Parathyroid adenoma (tissue), 2 donors: ENCODE measurements around the gene STT3A.

Experiments
- H2AFZ ChIP-seq: fragments of 300-600 bp; sonication (generic); one replicate; pipeline ENCODE4 v1.7.0; 2017; ENCODE audit warnings: antibody characterized with exemption, mild to moderate bottlenecking
- H3K27ac ChIP-seq: fragments of 300-600 bp; sonication (generic); one replicate; pipeline ENCODE4 v1.7.0; 2017
- H3K27me3 ChIP-seq: fragments of 300-600 bp; sonication (generic); one replicate; pipeline ENCODE4 v1.7.0; 2017; ENCODE audit warnings: low read length; ENCODE audit not compliant: control insufficient read depth, insufficient read depth
- H3K36me3 ChIP-seq: fragments of 300-600 bp; sonication (generic); one replicate; pipeline ENCODE4 v1.7.0; 2017; ENCODE audit warnings: low read length; ENCODE audit not compliant: control insufficient read depth, insufficient read depth
- H3K4me1 ChIP-seq: fragments of 300-600 bp; sonication (generic); one replicate; pipeline ENCODE4 v1.7.0; 2017; ENCODE audit warnings: control low read depth
- H3K4me2 ChIP-seq: fragments of 300-600 bp; sonication (generic); one replicate; pipeline ENCODE4 v1.7.0; 2017; ENCODE audit warnings: low read length
- H3K4me3 ChIP-seq: fragments of 300-600 bp; sonication (generic); one replicate; pipeline ENCODE4 v1.7.0; 2017; ENCODE audit warnings: low read depth, low read length
- H3K79me2 ChIP-seq: fragments of 300-600 bp; sonication (generic); one replicate; pipeline ENCODE4 v1.7.0; 2017; ENCODE audit warnings: control low read depth
- H3K9ac ChIP-seq: fragments of 300-600 bp; sonication (generic); one replicate; pipeline ENCODE4 v1.7.0; 2017; ENCODE audit warnings: mild to moderate bottlenecking
- H3K9me3 ChIP-seq: fragments of 300-600 bp; sonication (generic); one replicate; pipeline ENCODE4 v1.7.0; 2017; ENCODE audit warnings: low read length; ENCODE audit not compliant: control insufficient read depth
- TF ChIP-seq, protein P1 (sequence below): fragments of 300-600 bp; sonication (generic); IDR thresholded peaks from one replicate; pipeline ENCODE4 v1.7.0; 2017; ENCODE audit warnings: antibody characterized with exemption, mild to moderate bottlenecking
- donor health status: primary hyperparathyroidism.

STT3A gene

DNA sequence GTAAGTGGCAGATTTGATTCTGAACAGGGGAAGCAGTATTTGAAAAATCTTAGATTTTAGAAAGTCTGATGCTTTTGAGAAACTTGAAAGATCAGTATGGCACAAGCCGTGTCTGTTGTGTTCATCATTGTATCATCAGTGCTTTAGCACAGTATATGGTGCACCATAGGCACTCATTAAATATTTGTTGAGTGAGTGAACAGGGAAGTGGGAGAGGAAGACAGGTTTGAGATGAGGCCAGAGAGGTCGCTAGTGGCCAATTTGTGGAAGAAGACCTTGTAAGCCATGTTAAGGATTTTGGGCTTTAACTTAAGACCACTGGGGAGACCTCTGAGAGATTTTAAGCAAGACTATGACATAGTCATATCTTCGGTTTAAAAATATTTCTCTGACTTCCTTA is 45.2 kb downstream of the STT3A start:
- H3K4me1 ChIP-seq: no peaks in the 10 kb centered on the region
- H3K36me3 ChIP-seq: no peaks in the 10 kb centered on the region
- H3K9ac ChIP-seq: no peak overlapping the region
- no peak overlapping the region for H3K4me2 ChIP-seq
- TF ChIP-seq, protein P1, sequence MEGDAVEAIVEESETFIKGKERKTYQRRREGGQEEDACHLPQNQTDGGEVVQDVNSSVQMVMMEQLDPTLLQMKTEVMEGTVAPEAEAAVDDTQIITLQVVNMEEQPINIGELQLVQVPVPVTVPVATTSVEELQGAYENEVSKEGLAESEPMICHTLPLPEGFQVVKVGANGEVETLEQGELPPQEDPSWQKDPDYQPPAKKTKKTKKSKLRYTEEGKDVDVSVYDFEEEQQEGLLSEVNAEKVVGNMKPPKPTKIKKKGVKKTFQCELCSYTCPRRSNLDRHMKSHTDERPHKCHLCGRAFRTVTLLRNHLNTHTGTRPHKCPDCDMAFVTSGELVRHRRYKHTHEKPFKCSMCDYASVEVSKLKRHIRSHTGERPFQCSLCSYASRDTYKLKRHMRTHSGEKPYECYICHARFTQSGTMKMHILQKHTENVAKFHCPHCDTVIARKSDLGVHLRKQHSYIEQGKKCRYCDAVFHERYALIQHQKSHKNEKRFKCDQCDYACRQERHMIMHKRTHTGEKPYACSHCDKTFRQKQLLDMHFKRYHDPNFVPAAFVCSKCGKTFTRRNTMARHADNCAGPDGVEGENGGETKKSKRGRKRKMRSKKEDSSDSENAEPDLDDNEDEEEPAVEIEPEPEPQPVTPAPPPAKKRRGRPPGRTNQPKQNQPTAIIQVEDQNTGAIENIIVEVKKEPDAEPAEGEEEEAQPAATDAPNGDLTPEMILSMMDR: no peak
- no peak overlapping the region for H2AFZ ChIP-seq
- no peak overlapping the region for H3K27ac ChIP-seq
- no peak overlapping the region for H3K4me3 ChIP-seq
- no peaks in the 10 kb centered on the region for H3K9me3 ChIP-seq
- no peaks in the 10 kb centered on the region for H3K27me3 ChIP-seq
- H3K79me2 ChIP-seq: no peaks in the 10 kb centered on the region

DNA sequence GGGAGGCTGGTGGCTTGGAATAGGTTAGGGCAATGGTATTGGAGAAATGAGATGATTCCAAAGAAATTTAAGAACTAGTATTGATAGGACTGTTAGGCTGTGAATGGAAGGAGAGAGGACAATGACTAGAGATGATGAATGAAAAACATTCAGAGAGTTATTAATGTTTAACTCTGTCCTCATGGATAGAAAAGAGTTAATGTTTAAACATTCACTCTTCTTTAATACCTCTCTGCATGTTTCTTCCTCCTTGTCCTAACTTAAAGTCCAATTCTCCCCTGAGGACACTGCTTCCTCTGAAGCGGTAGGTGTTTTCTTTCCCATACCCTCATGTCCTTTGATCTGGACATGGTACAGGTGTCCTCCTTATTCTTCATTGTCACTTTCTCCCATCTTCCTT is 45.7 kb downstream of the STT3A start:
- H3K9ac ChIP-seq: no peak overlapping the region
- no peaks in the 10 kb centered on the region for H3K27me3 ChIP-seq
- no peaks in the 10 kb centered on the region for H3K9me3 ChIP-seq
- no peak overlapping the region for H3K4me3 ChIP-seq
- no peak overlapping the region for H3K27ac ChIP-seq
- H3K36me3 ChIP-seq: no peaks in the 10 kb centered on the region
- H3K4me2 ChIP-seq: no peak overlapping the region
- no peaks in the 10 kb centered on the region for H3K79me2 ChIP-seq
- no peak overlapping the region for H2AFZ ChIP-seq
- H3K4me1 ChIP-seq: no peaks in the 10 kb centered on the region
- TF ChIP-seq, protein P1: no peak

DNA sequence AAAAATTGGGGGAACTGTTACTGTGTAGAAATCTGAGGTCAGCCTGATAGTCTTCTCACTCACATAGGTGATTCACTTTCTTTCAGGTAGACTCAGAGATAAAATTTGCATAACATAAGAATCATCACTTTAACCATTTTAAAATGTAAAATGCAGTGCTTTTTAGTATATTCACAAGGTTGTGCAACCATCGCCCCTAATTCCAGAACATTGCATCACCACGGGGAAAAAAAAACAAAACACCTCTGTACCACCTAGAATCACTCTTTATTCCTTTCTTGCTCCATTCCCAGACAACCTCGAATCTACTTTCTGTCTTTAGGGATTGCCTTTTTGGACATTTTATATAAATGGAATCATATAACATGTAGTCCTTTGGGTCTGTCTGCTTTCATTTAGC is 53.2 kb downstream of the STT3A start:
- no peak overlapping the region for H3K9ac ChIP-seq
- H3K4me2 ChIP-seq: no peak overlapping the region
- no peaks in the 10 kb centered on the region for H3K27me3 ChIP-seq
- H3K27ac ChIP-seq: no peak overlapping the region
- TF ChIP-seq, protein P1: no peak
- H2AFZ ChIP-seq: no peak overlapping the region
- H3K79me2 ChIP-seq: no peaks in the 10 kb centered on the region
- no peak overlapping the region for H3K4me3 ChIP-seq
- H3K36me3 ChIP-seq: no peaks in the 10 kb centered on the region
- H3K4me1 ChIP-seq: no peaks in the 10 kb centered on the region
- no peaks in the 10 kb centered on the region for H3K9me3 ChIP-seq

DNA sequence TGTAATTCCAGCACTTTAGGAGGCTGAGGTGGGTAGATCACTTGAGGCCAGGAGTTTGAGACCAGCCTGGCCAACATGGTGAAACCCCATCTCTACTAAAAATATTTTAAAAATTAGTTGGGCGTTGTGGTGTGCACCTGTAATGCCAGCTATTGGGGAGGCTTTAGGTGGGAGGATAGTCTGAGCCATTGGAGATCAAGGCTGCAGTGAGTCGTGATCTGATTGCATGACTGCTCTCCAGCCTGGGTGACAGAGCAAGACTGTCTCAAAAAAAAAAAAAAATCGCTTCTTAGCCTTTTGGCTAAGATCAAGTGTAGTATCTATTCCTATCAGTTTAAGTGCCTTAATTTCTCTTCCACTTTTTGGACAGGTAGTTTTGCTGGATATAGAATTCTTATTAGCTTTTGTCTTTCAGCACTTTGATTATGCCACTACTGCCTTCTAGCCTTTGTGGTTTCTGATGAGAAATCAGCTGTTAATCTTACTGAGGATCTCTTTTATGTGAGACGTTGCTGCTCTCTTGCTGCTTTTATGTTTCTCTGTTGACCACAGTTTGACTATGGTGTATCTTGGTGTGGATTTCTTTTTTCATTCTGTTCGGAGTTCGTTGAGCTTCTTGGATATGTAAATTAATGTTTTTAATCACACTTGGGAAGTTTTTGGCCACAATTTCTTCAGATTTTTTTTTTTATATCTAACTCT is 57.0 kb downstream of the STT3A start:
- no peaks in the 10 kb centered on the region for H3K36me3 ChIP-seq
- H3K4me2 ChIP-seq: no peak overlapping the region
- H2AFZ ChIP-seq: no peak overlapping the region
- TF ChIP-seq, protein P1: no peak
- no peaks in the 10 kb centered on the region for H3K79me2 ChIP-seq
- H3K9ac ChIP-seq: no peak overlapping the region
- H3K4me1 ChIP-seq: no peaks in the 10 kb centered on the region
- H3K4me3 ChIP-seq: no peak overlapping the region
- no peaks in the 10 kb centered on the region for H3K27me3 ChIP-seq
- H3K9me3 ChIP-seq: no peaks in the 10 kb centered on the region
- H3K27ac ChIP-seq: no peak overlapping the region

DNA sequence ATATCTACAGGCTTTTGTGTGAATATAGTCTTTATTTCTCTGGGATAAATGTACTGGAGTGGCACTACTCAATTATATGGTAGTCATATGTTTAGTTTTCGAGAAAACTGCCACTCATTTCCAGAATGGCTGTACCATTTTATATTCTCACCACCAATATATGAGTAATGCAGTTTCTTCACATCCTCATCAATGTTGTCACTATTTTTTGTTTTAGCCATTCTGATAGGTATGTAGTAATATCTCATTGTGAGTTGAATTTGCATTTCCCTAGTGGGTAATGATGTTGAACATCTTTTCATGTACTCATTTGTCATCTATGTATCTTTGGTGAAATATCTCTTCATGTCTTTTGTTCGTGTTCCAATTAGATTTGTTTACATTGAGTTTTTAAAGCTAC is 70.0 kb downstream of the STT3A start:
- Histone ChIP-seq H3K36me3 (no peaks in the 10 kb centered on the region), H3K4me1 (no peaks in the 10 kb centered on the region), H3K9me3 (no peaks in the 10 kb centered on the region), H3K4me3 (no peak overlapping the region), H3K9ac (no peak overlapping the region), H3K27me3 (no peaks in the 10 kb centered on the region), H3K79me2 (no peaks in the 10 kb centered on the region), H2AFZ (no peak overlapping the region), H3K27ac (no peak overlapping the region), H3K4me2 (no peak overlapping the region)
- TF ChIP-seq, protein P1: no peak
